ENCODE data around the gene NKRF. TPM values are rescaled to one million over a fixed set of nuclear protein-coding genes. Genes with fewer than 3 reads are reported as not detected.

Gene NKRF
- total and polyA plus RNA-seq, 5 experiments from 2014 or later, result 4.8 to 14.6 (median 8.5) TPM

DNA sequence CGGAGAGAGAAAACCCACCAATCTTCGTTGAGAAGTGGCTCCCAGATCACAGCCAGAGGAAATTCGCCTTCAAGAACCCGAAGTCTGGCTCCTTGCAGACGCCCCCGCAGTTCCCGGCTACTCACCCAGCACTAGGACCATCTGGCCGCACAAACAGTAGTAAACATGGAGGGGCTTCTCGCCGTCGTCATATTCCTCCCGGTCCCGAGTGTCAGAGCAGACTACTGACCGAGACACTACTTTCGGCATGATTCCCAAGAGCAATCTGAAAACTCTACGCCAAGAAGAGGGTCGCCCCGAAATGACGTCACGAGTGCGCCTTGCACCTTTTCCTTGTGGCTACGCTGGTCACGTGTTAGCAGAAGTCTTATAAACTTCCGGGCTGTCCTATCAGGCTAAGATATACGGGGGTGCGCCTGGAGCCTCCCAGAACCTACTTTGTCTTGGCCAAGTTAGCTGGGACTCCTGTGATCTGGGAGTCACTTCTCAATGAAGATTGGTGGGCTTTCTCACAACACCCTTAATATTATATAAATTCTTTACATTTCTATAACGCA is 41.0 kb downstream of the NKRF start, which contains the start of gene STEEP1:
Gene STEEP1 (minus strand): TSS at position 303 of the 557 bp plus-strand sequence. CDS start 54 bp downstream, at position 249.
- Mint-ChIP-seq H3K4me3 (peak within 1 kb of the TSS; percentile 87 to 97 (median 94)), H3K27ac (peak within 1 kb of the TSS; percentile 87 to 98 (median 94)), H3K4me1 (peaks cover 7 to 30% (median 24%) of the 10 kb centered on the region in 4 donors), H3K36me3 (peaks cover 0 to 19% (median under 1%) of the 10 kb centered on the region in 3 donors), H3K9me3 (peaks cover 0 to 7% (median 0%) of the 10 kb centered on the region in 9 donors), H3K27me3 (no peaks in the 10 kb centered on the region)
- peak; percentile 95 to 98 for ATAC-seq
- DNase-seq, result peak; percentile 61 to 92 (median 82)
- POLR2A ChIA-PET, result interaction anchor here (0.6 to 1.6 kb wide), 4 partner anchors 9 to 40 kb away, joined by 3 to 7 read pairs (median 4); partner anchors contain the start of gene UBE2A

DNA sequence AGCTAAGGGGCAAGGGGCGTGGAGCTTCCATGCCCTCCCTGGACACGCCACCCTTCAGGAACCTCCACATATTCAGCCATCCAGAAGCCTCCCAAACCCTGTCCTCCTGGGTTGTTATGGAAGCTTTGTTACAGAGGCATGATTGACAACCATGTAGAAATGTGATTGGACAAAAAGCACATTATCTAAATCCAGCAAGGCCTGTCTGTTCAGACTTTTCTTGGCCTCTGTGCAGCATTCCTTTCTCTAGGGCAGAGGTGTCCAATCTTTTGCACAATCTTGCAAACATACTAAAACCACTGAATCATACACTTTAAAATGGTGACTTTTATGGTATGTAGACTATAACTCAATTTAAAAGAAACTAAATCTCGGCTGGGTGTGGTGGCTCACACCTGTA is 53.7 kb downstream of the NKRF start:
- no peak for ATAC-seq
- H3K9me3 Mint-ChIP-seq, result no peaks in the 10 kb centered on the region
- POLR2A ChIA-PET, result no interaction called here
- no peak for DNase-seq
- no peak overlapping the region for H3K4me3 Mint-ChIP-seq
- no peaks in the 10 kb centered on the region for H3K27me3 Mint-ChIP-seq
- peak overlapping the region in 1 of 10 donors; percentile 15 for H3K27ac Mint-ChIP-seq
- H3K4me1 Mint-ChIP-seq, result peaks cover 5 to 30% (median 15%) of the 10 kb centered on the region in 4 donors
- peaks cover 4 to 50% (median 9%) of the 10 kb centered on the region in 3 donors for H3K36me3 Mint-ChIP-seq

DNA sequence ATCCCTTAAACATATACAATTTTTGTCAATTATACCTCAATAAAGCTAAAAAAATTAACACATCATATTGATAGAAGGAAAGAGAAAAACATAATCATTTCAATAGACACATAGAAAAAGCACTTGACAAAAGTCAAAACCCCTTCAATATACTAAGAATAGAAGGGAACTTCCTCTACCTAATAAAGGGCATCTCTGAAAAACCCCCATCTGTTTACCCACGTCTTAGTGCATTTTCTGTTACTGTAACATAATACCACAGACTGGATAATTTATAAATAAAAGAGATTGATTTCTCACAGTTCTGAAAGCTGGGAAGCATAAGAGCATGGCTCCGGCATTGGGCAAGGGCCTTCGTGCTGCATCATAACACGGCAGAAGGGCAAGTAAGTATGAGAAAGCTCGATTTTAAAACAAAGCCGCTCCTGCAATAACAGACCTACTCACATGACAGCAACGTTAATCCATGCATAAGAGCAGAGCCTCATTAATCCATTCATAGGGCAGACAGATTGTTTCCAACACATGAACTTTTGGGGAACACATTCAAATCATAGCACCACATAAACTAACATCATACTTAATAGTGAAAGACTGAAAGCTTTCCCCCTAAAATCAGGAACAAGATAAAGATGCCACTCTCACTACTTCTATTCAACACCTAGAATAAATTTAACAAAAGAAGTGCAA is 56.8 kb downstream of the NKRF start:
- Mint-ChIP-seq H3K27me3 (no peaks in the 10 kb centered on the region), H3K4me1 (peaks cover 3 to 21% (median 12%) of the 10 kb centered on the region in 4 donors), H3K27ac (peak overlapping the region in 3 of 10 donors; percentile 28 to 47 (median 44)), H3K4me3 (peak overlapping the region in 1 of 10 donors; percentile 5), H3K9me3 (no peaks in the 10 kb centered on the region), H3K36me3 (peaks cover 0 to 41% (median 0%) of the 10 kb centered on the region in 3 donors)
- ATAC-seq, result no peak
- POLR2A ChIA-PET, result no interaction called here
- DNase-seq, result no peak

DNA sequence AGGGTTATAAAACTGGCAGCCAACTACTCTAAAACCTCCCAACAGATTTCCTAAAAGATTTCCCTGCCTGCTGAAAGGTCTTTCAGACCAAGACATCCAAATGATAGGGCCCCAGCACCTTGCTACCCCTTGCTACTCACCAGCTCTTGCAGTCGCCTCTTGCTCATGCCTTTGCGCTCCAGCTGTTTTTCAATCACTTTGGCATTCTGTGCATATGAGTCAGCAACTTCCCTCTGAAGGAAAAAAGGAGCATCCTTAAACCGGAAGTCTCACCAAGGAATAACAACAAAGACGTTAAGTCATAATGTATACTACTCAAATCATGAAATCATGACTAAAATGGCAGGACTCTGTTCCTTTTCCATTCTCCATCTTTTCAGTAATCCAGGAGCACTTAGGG is 65.0 kb downstream of the NKRF start:
- DNase-seq (no peak), ATAC-seq (no peak)
- POLR2A ChIA-PET, result no interaction called here
- Mint-ChIP-seq H3K9me3 (no peaks in the 10 kb centered on the region), H3K4me3 (no peak overlapping the region), H3K36me3 (peaks cover 0 to 43% (median 2%) of the 10 kb centered on the region in 3 donors), H3K4me1 (peaks cover 0 to 2% (median 0%) of the 10 kb centered on the region in 4 donors), H3K27ac (no peak overlapping the region), H3K27me3 (no peaks in the 10 kb centered on the region)

DNA sequence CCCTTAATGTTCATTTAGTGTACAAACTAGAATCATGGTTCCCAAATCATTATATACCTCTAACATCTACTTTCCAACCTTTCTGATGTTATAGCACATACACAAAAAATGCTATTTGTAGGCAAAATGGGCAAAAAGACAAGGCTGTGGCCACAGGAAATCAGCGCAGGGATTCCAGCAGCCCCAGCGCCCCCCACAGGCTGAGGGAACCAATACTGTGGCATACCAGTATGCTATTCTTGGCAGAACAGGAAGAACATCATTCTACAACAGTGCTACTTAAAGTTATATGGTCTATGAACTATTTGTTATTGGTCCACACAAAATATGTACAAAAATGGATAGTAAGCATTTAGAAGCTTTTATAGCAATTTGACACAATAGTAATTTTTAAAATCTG is 66.4 kb downstream of the NKRF start:
- no peak overlapping the region for H3K4me3 Mint-ChIP-seq
- peaks cover 0 to 2% (median 0%) of the 10 kb centered on the region in 4 donors for H3K4me1 Mint-ChIP-seq
- H3K27ac Mint-ChIP-seq, result peak overlapping the region in 2 of 10 donors; percentile 53 to 65
- POLR2A ChIA-PET, result no interaction called here
- ATAC-seq, result no peak
- H3K9me3 Mint-ChIP-seq, result no peaks in the 10 kb centered on the region
- peak in 2 of 10 donors; percentile 5 to 16 for DNase-seq
- peaks cover 0 to 48% (median 2%) of the 10 kb centered on the region in 3 donors for H3K36me3 Mint-ChIP-seq
- H3K27me3 Mint-ChIP-seq, result no peaks in the 10 kb centered on the region

Small RNA genes within 50 kb of the gene (microRNA-seq; reads per million reads assigned to microRNA genes)
- gene MIR766 (ENCODE audit: borderline microRNAs expressed), result 52.0 reads per million, percentile 53 among the genes with 10 or more reads in this experiment

Other genes with a start within 250 kb of the NKRF start
- 1 to 10 TPM; 2.9 to 3.3 TPM for gene SLC25A43, start 207.1 kb downstream of the NKRF start, total RNA-seq
- 1 to 10 TPM; 2.3 to 4.8 (median 2.4) TPM for gene SLC25A43, start 207.1 kb downstream of the NKRF start, polyA plus RNA-seq
- gene SLC25A5, start 138.0 kb downstream of the NKRF start, total RNA-seq, result 100 to 1,000 TPM; 104 to 106 TPM
- 100 to 1,000 TPM; 258 to 271 (median 271) TPM for gene SLC25A5, start 138.0 kb downstream of the NKRF start, polyA plus RNA-seq
- gene STEEP1, start 41.0 kb downstream of the NKRF start, total RNA-seq, result 10 to 100 TPM; 24.9 to 25.7 TPM
- 10 to 100 TPM; 13.3 to 18.0 (median 15.3) TPM for gene STEEP1, start 41.0 kb downstream of the NKRF start, polyA plus RNA-seq
- gene UBE2A, start 31.9 kb downstream of the NKRF start, total RNA-seq, result 10 to 100 TPM; 41.0 to 43.5 TPM
- 10 to 100 TPM; 31.5 to 43.5 (median 34.0) TPM for gene UBE2A, start 31.9 kb downstream of the NKRF start, polyA plus RNA-seq
- gene SEPTIN6, start 86.7 kb upstream of the NKRF start, total RNA-seq, result 100 to 1,000 TPM; 234 to 235 TPM
- gene SEPTIN6, start 86.7 kb upstream of the NKRF start, polyA plus RNA-seq, result 100 to 1,000 TPM; 161 to 269 (median 226) TPM
- 1 to 10 TPM; 1.2 to 2.0 TPM for gene SOWAHD, start 152.2 kb upstream of the NKRF start, total RNA-seq
- gene SOWAHD, start 152.2 kb upstream of the NKRF start, polyA plus RNA-seq, result 1 to 10 TPM in 1 of 3 donors, under 1 TPM in 2; 0.43 to 1.1 (median 0.47) TPM
- 1,000 to 10,000 TPM; 3,863 to 3,911 TPM for gene RPL39, start 185.2 kb upstream of the NKRF start, total RNA-seq
- gene RPL39, start 185.2 kb upstream of the NKRF start, polyA plus RNA-seq, result 1,000 to 10,000 TPM; 4,465 to 5,898 (median 5,767) TPM
- 10 to 100 TPM; 14.0 to 16.8 TPM for gene UPF3B, start 246.5 kb upstream of the NKRF start, total RNA-seq
- gene UPF3B, start 246.5 kb upstream of the NKRF start, polyA plus RNA-seq, result 10 to 100 TPM in 1 of 3 donors, 1 to 10 TPM in 2; 8.6 to 11.0 (median 9.2) TPM

All from naive thymus-derived CD8-positive, alpha-beta T cell (primary cell).